H9 (cell line): Measurements from ENCODE around the gene TRRAP. TPM values are rescaled to one million over a fixed set of nuclear protein-coding genes. Genes with fewer than 3 reads are reported as not detected.

Experiments used
- DNase-seq: peaks from one replicate; pipeline ENCODE4 v3.0.0-alpha.2; 2017
- H2AFZ ChIP-seq: one replicate; pipeline ENCODE4 v1.6.1; 2013; ENCODE audit warnings: mild to moderate bottlenecking, low read length, control low read depth, moderate library complexity
- H2AK5ac ChIP-seq: 2 replicates; pipeline ENCODE4 v1.6.1; 2013; ENCODE audit warnings: low read length, control low read depth, mixed read lengths; ENCODE audit not compliant: insufficient read length
- H2BK120ac ChIP-seq: one replicate; pipeline ENCODE4 v1.6.1; 2013; ENCODE audit warnings: low read depth, mild to moderate bottlenecking, low read length, control low read depth, inconsistent platforms; ENCODE audit not compliant: poor library complexity, severe bottlenecking
- H2BK12ac ChIP-seq: 2 replicates; pipeline ENCODE4 v1.6.1; 2013; ENCODE audit warnings: low read length, control low read depth, mixed read lengths, low read depth; ENCODE audit not compliant: insufficient read length
- H2BK15ac ChIP-seq: 2 replicates; pipeline ENCODE4 v1.6.1; 2013; ENCODE audit warnings: low read depth, low read length, control low read depth
- H2BK20ac ChIP-seq: one replicate; pipeline ENCODE4 v1.6.1; 2013; ENCODE audit warnings: low read depth, mild to moderate bottlenecking, low read length, control low read depth, inconsistent platforms; ENCODE audit not compliant: poor library complexity, severe bottlenecking
- H2BK5ac ChIP-seq: 2 replicates; pipeline ENCODE4 v1.6.1; 2013; ENCODE audit warnings: low read length, control low read depth, mixed read lengths; ENCODE audit not compliant: insufficient read length
- H3K14ac ChIP-seq: 2 replicates; pipeline ENCODE4 v1.6.1; 2013; ENCODE audit warnings: low read length, control low read depth; ENCODE audit not compliant: insufficient read depth
- H3K18ac ChIP-seq: 2 replicates; pipeline ENCODE4 v1.6.1; 2013; ENCODE audit warnings: low read depth, mild to moderate bottlenecking, mixed read lengths, low read length, control low read depth; ENCODE audit not compliant: insufficient read length
- H3K23ac ChIP-seq: 2 replicates; pipeline ENCODE4 v1.6.1; 2013; ENCODE audit warnings: low read length, control low read depth, mixed read lengths, low read depth; ENCODE audit not compliant: insufficient read length
- H3K23me2 ChIP-seq: 2 replicates; pipeline ENCODE4 v1.6.1; 2013; ENCODE audit warnings: low read depth, mild to moderate bottlenecking, mixed read lengths, low read length, control low read depth; ENCODE audit not compliant: insufficient read length, poor library complexity, severe bottlenecking
- H3K27ac ChIP-seq: 2 replicates; pipeline ENCODE4 v1.5.1; 2013; ENCODE audit warnings: low read length, control low read depth, mixed read lengths, low read depth; ENCODE audit not compliant: insufficient read length
- H3K27me3 ChIP-seq: 2 replicates; pipeline ENCODE4 v1.6.1; 2013; ENCODE audit warnings: low read length, control low read depth, inconsistent platforms; ENCODE audit not compliant: insufficient read depth
- H3K4ac ChIP-seq: 2 replicates; pipeline ENCODE4 v1.6.1; 2013; ENCODE audit warnings: low read depth, mild to moderate bottlenecking, control low read depth, inconsistent platforms, low read length, moderate library complexity
- H3K4me1 ChIP-seq: 2 replicates; pipeline ENCODE4 v1.6.1; 2013; ENCODE audit warnings: low read length, control low read depth, inconsistent platforms; ENCODE audit not compliant: insufficient read depth
- H3K4me2 ChIP-seq: 2 replicates; pipeline ENCODE4 v1.6.1; 2013; ENCODE audit warnings: low read length, control low read depth, mixed read lengths; ENCODE audit not compliant: insufficient read length, insufficient read depth
- H3K56ac ChIP-seq: 2 replicates; pipeline ENCODE4 v1.6.1; 2013; ENCODE audit warnings: low read depth, mild to moderate bottlenecking, mixed read lengths, low read length, control low read depth; ENCODE audit not compliant: insufficient read length
- H3K79me1 ChIP-seq: 2 replicates; pipeline ENCODE4 v1.6.1; 2013; ENCODE audit warnings: low read depth, mild to moderate bottlenecking, moderate library complexity, low read length, control low read depth, inconsistent platforms; ENCODE audit not compliant: insufficient read depth, poor library complexity, severe bottlenecking
- H3K79me2 ChIP-seq: 2 replicates; pipeline ENCODE4 v1.6.1; 2013; ENCODE audit warnings: low read length, control low read depth, inconsistent platforms; ENCODE audit not compliant: insufficient read depth
- H3K9ac ChIP-seq: 2 replicates; pipeline ENCODE4 v1.6.1; 2013; ENCODE audit warnings: low read length, control low read depth, mixed read lengths; ENCODE audit not compliant: insufficient read length; ENCODE audit errors: extremely low read depth
- H3K9me3 ChIP-seq: one replicate; pipeline ENCODE4 v1.6.1; 2013; ENCODE audit warnings: low read depth, low read length, inconsistent platforms; ENCODE audit not compliant: control insufficient read depth
- H3T11ph ChIP-seq: one replicate; pipeline ENCODE4 v1.6.1; 2013; ENCODE audit warnings: mild to moderate bottlenecking, low read length, control low read depth, inconsistent platforms
- H4K20me1 ChIP-seq: one replicate; pipeline ENCODE4 v1.6.1; 2013; ENCODE audit not compliant: control insufficient read depth, insufficient read length, insufficient read depth
- H4K5ac ChIP-seq: 2 replicates; pipeline ENCODE4 v1.6.1; 2013; ENCODE audit warnings: low read depth, mild to moderate bottlenecking, mixed read lengths, low read length, control low read depth; ENCODE audit not compliant: insufficient read length
- H4K8ac ChIP-seq: replicated peaks from 2 replicates; pipeline ENCODE4 v1.6.1; 2013; ENCODE audit warnings: low read length, control low read depth, mixed read lengths, low read depth; ENCODE audit not compliant: insufficient read length
- H4K91ac ChIP-seq: 2 replicates; pipeline ENCODE4 v1.6.1; 2013; ENCODE audit warnings: low read depth, mild to moderate bottlenecking, moderate library complexity, mixed read lengths, low read length, control low read depth; ENCODE audit not compliant: insufficient read length
- H3K27ac Mint-ChIP-seq, 3 experiments: 2 replicates in 2 of 3; 3 replicates in 1 of 3; pipeline ENCODE4 v1.8.0; 2020 to 2021; ENCODE audit warnings: mixed read lengths in 3 of 3, mild to moderate bottlenecking in 1 of 3, moderate library complexity in 1 of 3
- H3K27me3 Mint-ChIP-seq: 2 replicates; pipeline ENCODE4 v1.8.0; 2021; ENCODE audit warnings: low read depth, mild to moderate bottlenecking, moderate library complexity, mixed read lengths
- H3K36me3 Mint-ChIP-seq, 3 experiments: 2 replicates in 2 of 3; 3 replicates in 1 of 3; pipeline ENCODE4 v1.8.0; 2020 to 2021; ENCODE audit warnings: low read depth in 3 of 3, mixed read lengths in 3 of 3; ENCODE audit not compliant: insufficient read depth in 1 of 3
- H3K4me1 Mint-ChIP-seq, 2 experiments: 2 replicates each; pipeline ENCODE4 v1.8.0; 2020; ENCODE audit warnings: mixed read lengths in 2 of 2
- H3K4me3 Mint-ChIP-seq, 2 experiments: 2 replicates in 1 of 2; 3 replicates in 1 of 2; pipeline ENCODE4 v1.8.0; 2020 to 2021; ENCODE audit warnings: mild to moderate bottlenecking in 2 of 2, mixed read lengths in 2 of 2, moderate library complexity in 1 of 2
- H3K9me3 Mint-ChIP-seq, 2 experiments: 2 replicates in 1 of 2; 3 replicates in 1 of 2; pipeline ENCODE4 v1.8.0; 2020; ENCODE audit warnings: mild to moderate bottlenecking in 2 of 2, mixed read lengths in 2 of 2, moderate library complexity in 1 of 2
- WGBS: extraction: QIAGEN DNeasy Blood & Tissue Kit; methylation state at CpG from one replicate; pipeline ENCODE4 v1.1.7; 2013; ENCODE audit warnings: missing lambda C conversion rate, low lambda C conversion rate, mixed read lengths; ENCODE audit not compliant: insufficient read length; ENCODE audit errors: extremely low coverage; 5-methylcytosine and 5-hydroxymethylcytosine counted together
- microRNA-seq: library from miRNA; unstranded; fragments of <30 nt; microRNA quantifications from one replicate; pipeline ENCODE4, GENCODE V29; 2020; ENCODE audit warnings: borderline microRNAs expressed
- total RNA-seq: library from RNA; stranded (reverse); gene quantifications from 2 replicates; pipeline ENCODE4 v1.2.1, GENCODE V29; 2021
- TF ChIP-seq, protein P1 (sequence below): fragments of 200-600 bp; sonication (generic); conservative IDR thresholded peaks from 3 replicates; pipeline ENCODE4 v1.8.0; 2021; ENCODE audit warnings: antibody characterized with exemption, mild to moderate bottlenecking

Gene TRRAP
- total RNA-seq, 1 experiment from 2014 or later = 58.6 TPM

GRCh38 chr7:99061001-99061776 lies 182.9 kb downstream of the TRRAP start:
- H3K14ac ChIP-seq = no peak overlapping the region

More at GRCh38 chr7:99061001-99061776, 182.9 kb downstream of the TRRAP start:
- Histone ChIP-seq H3K23ac (no peak overlapping the region), H2BK15ac (no peak overlapping the region), H3K23me2 (no peaks in the 10 kb centered on the region), H3K56ac (no peak overlapping the region), H3K79me1 (peaks cover 7% of the 10 kb centered on the region), H3K9ac (no peak overlapping the region), H3K4ac (no peak overlapping the region), H2BK120ac (no peak overlapping the region), H2AK5ac (no peak overlapping the region), H4K8ac (no peak overlapping the region), H3K27ac (no peak overlapping the region), H2BK12ac (no peak overlapping the region), H2AFZ (no peak overlapping the region), H3K4me1 (no peaks in the 10 kb centered on the region), H3K18ac (no peak overlapping the region), H3K27me3 (no peaks in the 10 kb centered on the region), H2BK20ac (no peak overlapping the region), H4K20me1 (no peaks in the 10 kb centered on the region), H3K79me2 (no peaks in the 10 kb centered on the region; the same call in 1 of the 2 replicates), H3T11ph (no peak overlapping the region), H4K91ac (no peak overlapping the region), H2BK5ac (no peak overlapping the region), H3K4me2 (no peak overlapping the region), H4K5ac (no peak overlapping the region), H3K9me3 (no peaks in the 10 kb centered on the region)
- WGBS = no CpG with 5 or more reads among the region's 6 CpGs
- TF ChIP-seq, protein P1, sequence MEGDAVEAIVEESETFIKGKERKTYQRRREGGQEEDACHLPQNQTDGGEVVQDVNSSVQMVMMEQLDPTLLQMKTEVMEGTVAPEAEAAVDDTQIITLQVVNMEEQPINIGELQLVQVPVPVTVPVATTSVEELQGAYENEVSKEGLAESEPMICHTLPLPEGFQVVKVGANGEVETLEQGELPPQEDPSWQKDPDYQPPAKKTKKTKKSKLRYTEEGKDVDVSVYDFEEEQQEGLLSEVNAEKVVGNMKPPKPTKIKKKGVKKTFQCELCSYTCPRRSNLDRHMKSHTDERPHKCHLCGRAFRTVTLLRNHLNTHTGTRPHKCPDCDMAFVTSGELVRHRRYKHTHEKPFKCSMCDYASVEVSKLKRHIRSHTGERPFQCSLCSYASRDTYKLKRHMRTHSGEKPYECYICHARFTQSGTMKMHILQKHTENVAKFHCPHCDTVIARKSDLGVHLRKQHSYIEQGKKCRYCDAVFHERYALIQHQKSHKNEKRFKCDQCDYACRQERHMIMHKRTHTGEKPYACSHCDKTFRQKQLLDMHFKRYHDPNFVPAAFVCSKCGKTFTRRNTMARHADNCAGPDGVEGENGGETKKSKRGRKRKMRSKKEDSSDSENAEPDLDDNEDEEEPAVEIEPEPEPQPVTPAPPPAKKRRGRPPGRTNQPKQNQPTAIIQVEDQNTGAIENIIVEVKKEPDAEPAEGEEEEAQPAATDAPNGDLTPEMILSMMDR = no peak
- Mint-ChIP-seq H3K4me1 (no peaks in the 10 kb centered on the region), H3K4me3 (no peak overlapping the region), H3K27me3 (no peaks in the 10 kb centered on the region), H3K27ac (no peak overlapping the region), H3K36me3 (peaks cover 1 to 22% (median 17%) of the 10 kb centered on the region in 3 experiments; a peak in 6 of 7 replicates), H3K9me3 (no peaks in the 10 kb centered on the region)
- DNase-seq = no peak

Small RNAs within 50 kb of the gene (microRNA-seq; reads per million reads assigned to microRNA genes)
- gene MIR3609 = 2.0 reads per million, percentile 19 among the genes with 10 or more reads in this experiment

Other genes starting within 250 kb of the TRRAP start
- gene TMEM130, start 8.5 kb upstream of the TRRAP start, total RNA-seq = 1.1 and 1.7 TPM in 2 replicates